Liver (tissue), 9 donors: ENCODE data around the gene LENG9. TPM values are rescaled to one million over a fixed set of nuclear protein-coding genes. Genes with fewer than 3 reads are reported as not detected.

ENCODE experiments used
- DNase-seq: peaks from one replicate; pipeline ENCODE4 v3.0.0-alpha.2; 2017; ENCODE audit warnings: low spot score
- H3K27ac ChIP-seq, 2 donors: one replicate each; pipeline ENCODE4 v1.7.0; 2013; ENCODE audit warnings: inconsistent platforms in 2 of 2, low read length in 2 of 2, control low read depth in 1 of 2, low read depth in 1 of 2, mild to moderate bottlenecking in 1 of 2
- H3K27me3 ChIP-seq, 4 donors: one replicate each; pipeline versions ENCODE4 v1.6.1 to v1.7.0; 2013; ENCODE audit warnings: low read length in 3 of 4, inconsistent platforms in 1 of 4, mild to moderate bottlenecking in 1 of 4, moderate library complexity in 1 of 4; ENCODE audit not compliant: control insufficient read depth in 4 of 4, insufficient read depth in 4 of 4
- H3K36me3 ChIP-seq, 4 donors: one replicate each; pipeline versions ENCODE4 v1.6.1 to v1.7.0; 2013; ENCODE audit warnings: low read length in 3 of 4, mild to moderate bottlenecking in 3 of 4, low read depth in 1 of 4, moderate library complexity in 1 of 4; ENCODE audit not compliant: control insufficient read depth in 4 of 4, insufficient read depth in 3 of 4
- H3K4me1 ChIP-seq, 4 donors: one replicate each; pipeline versions ENCODE4 v1.6.1 to v1.7.0; 2013; ENCODE audit warnings: low read length in 3 of 4, mild to moderate bottlenecking in 3 of 4, moderate library complexity in 1 of 4; ENCODE audit not compliant: control insufficient read depth in 4 of 4, insufficient read depth in 4 of 4
- H3K4me3 ChIP-seq, 3 donors: one replicate each; pipeline versions ENCODE4 v1.6.1 to v1.7.0; 2013; ENCODE audit warnings: low read length in 3 of 3, control low read depth in 1 of 3, low read depth in 1 of 3, mild to moderate bottlenecking in 1 of 3
- H3K9ac ChIP-seq, 2 donors: one replicate each; pipeline ENCODE4 v1.7.0; 2013; ENCODE audit warnings: low read length in 2 of 2, mild to moderate bottlenecking in 2 of 2, moderate library complexity in 2 of 2, control low read depth in 1 of 2, low read depth in 1 of 2
- H3K9me3 ChIP-seq, 4 donors: one replicate each; pipeline versions ENCODE4 v1.6.1 to v1.7.0; 2013; ENCODE audit warnings: low read length in 3 of 4; ENCODE audit not compliant: control insufficient read depth in 4 of 4
- EGR1 ChIP-seq, 2 donors: IDR thresholded peaks; 2 replicates each; pipeline ENCODE4 v1.6.1; 2016 to 2018; ENCODE audit warnings: antibody characterized with exemption in 2 of 2, low read depth in 2 of 2
- FOXA1 ChIP-seq: IDR thresholded peaks from 2 replicates; pipeline ENCODE4 v1.6.1; 2016; ENCODE audit warnings: antibody characterized with exemption
- FOXA2 ChIP-seq: IDR thresholded peaks from 2 replicates; pipeline ENCODE4 v1.6.1; 2016; ENCODE audit warnings: antibody characterized with exemption
- GABPA ChIP-seq, 2 donors: IDR thresholded peaks in 1 of 2; conservative IDR thresholded peaks in 1 of 2; 2 replicates each; pipeline ENCODE4 v1.6.1; 2016; ENCODE audit warnings: antibody characterized with exemption in 2 of 2, mild to moderate bottlenecking in 1 of 2, moderate library complexity in 1 of 2
- HNF4A ChIP-seq, 2 donors: conservative IDR thresholded peaks; 2 replicates each; pipeline ENCODE4 v1.6.1; 2016; ENCODE audit warnings: antibody characterized with exemption in 2 of 2, mild to moderate bottlenecking in 2 of 2
- HNF4G ChIP-seq: IDR thresholded peaks from 2 replicates; pipeline ENCODE4 v1.6.1; 2016; ENCODE audit warnings: antibody characterized with exemption
- JUND ChIP-seq, 2 donors: IDR thresholded peaks; 2 replicates each; pipeline ENCODE4 v1.6.1; 2016; ENCODE audit warnings: antibody characterized with exemption in 2 of 2
- NR2F2 ChIP-seq: IDR thresholded peaks from 2 replicates; pipeline ENCODE4 v1.6.1; 2016; ENCODE audit warnings: antibody characterized with exemption
- RAD21 ChIP-seq, 2 donors: IDR thresholded peaks; 2 replicates each; pipeline ENCODE4 v1.6.1; 2016; ENCODE audit warnings: antibody characterized with exemption in 2 of 2, mild to moderate bottlenecking in 2 of 2
- RXRA ChIP-seq, 2 donors: IDR thresholded peaks; 2 replicates each; pipeline ENCODE4 v1.6.1; 2017 to 2018; ENCODE audit warnings: antibody characterized with exemption in 2 of 2, mild to moderate bottlenecking in 1 of 2
- SP1 ChIP-seq: IDR thresholded peaks from 2 replicates; pipeline ENCODE4 v1.6.1; 2018; ENCODE audit warnings: antibody characterized with exemption, mild to moderate bottlenecking
- TAF1 ChIP-seq: conservative IDR thresholded peaks from 2 replicates; pipeline ENCODE4 v1.6.1; 2016; ENCODE audit warnings: antibody characterized with exemption, mild to moderate bottlenecking
- YY1 ChIP-seq: IDR thresholded peaks from 2 replicates; pipeline ENCODE4 v1.6.1; 2016; ENCODE audit warnings: antibody characterized with exemption, mild to moderate bottlenecking
- WGBS: extraction: QIAGEN DNeasy Blood & Tissue Kit; methylation state at CpG from one replicate; pipeline ENCODE4 v1.1.7; 2013; 5-methylcytosine and 5-hydroxymethylcytosine counted together
- polyA plus RNA-seq, 2 donors: library from polyadenylated mRNA; stranded (reverse) in 1 of 2; unstranded in 1 of 2; fragments of 200-250 nt in 1 of 2; fragments of >200 nt in 1 of 2; fragmentation: Nextera tagmentation in 1 of 2; extraction: Ambion mirVana in 1 of 2; gene quantifications; one replicate each; pipeline versions ENCODE4 v1.2.1 to v1.2.3, GENCODE V29; 2013 to 2015
- total RNA-seq, 2 donors: library from RNA; depleted of rRNA; stranded (reverse); fragments of >200 nt; gene quantifications; one replicate each; pipeline ENCODE4 v1.2.3, GENCODE V29; 2014
- TF ChIP-seq, protein P1 (sequence below): IDR thresholded peaks from 2 replicates; pipeline ENCODE4 v1.6.1; 2016; ENCODE audit warnings: antibody characterized with exemption
- TF ChIP-seq, protein P2 (sequence below): IDR thresholded peaks from 2 replicates; pipeline ENCODE4 v1.6.1; 2016; ENCODE audit warnings: antibody characterized with exemption
- TF ChIP-seq, protein P3 (sequence below): fragments of 150-350 bp; IDR thresholded peaks from 2 replicates; pipeline ENCODE4 v1.5.1; 2017; ENCODE audit warnings: improper control_type of control experiment, low read depth, low read length; ENCODE audit not compliant: missing input control
- TF ChIP-seq, protein P4 (sequence below): IDR thresholded peaks from 2 replicates; pipeline ENCODE4 v1.6.1; 2016; ENCODE audit warnings: antibody characterized with exemption
- TF ChIP-seq, protein P5 (sequence below): IDR thresholded peaks from 2 replicates; pipeline ENCODE4 v1.6.1; 2016; ENCODE audit warnings: antibody characterized with exemption, mild to moderate bottlenecking
- donor health status: healthy.
- donor health status: healthy.
- donor health status: healthy.
- donor health status: healthy.
- donor health status: healthy.

Gene LENG9
- total and polyA plus RNA-seq, 4 donors, result 0.19 to 6.9 (median 2.0) TPM

DNA sequence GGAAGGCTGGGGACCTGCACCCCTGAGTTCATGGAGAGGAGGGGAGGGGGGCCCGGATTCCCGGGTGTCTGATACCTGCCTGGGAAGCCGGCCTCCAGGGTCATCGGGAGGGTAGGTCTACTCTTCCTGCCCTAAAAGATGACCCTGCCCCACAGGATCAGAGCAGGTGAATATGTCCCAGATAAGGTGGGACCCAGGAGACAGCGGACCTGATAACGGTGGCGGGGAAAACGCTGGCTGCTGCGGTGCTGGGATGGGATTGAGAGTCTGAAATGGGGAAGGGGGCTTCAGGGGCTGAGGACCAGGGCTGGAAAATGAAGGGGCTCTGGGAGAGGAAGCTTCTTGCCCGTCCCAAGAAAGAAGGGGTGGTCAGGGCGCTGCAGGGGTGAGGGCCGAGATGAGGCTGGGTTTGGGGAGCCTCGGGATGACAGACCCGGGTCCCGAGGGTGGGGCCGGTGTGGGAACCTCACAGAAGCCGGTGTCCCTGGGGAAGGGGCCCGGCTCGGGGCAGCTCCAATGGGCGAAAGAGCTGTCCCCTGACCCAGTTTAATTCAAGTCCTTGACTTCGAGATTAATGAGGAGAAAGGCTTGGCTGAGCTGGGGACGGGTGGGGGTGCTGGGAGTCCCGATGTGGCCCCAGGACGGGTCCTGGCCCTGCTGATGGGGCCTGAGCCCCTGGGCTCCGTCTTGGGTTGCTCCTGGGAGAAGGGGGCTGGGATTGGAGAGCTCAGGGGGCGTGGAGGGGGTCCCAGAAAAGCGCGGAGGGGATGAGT, 47.5 kb downstream of the LENG9 start:
- H3K36me3 ChIP-seq, result no peaks in the 10 kb centered on the region
- TF ChIP-seq RXRA (IDR thresholded peaks at IDR 0.05) (no peak), SP1 (no peak), YY1 (no peak), TAF1 (no peak), FOXA1 (no peak), FOXA2 (no peak), NR2F2 (no peak), HNF4A (conservative IDR thresholded peaks at IDR 0.05) (no peak), RAD21 (IDR thresholded peaks at IDR 0.05) (no peak), EGR1 (IDR thresholded peaks at IDR 0.05; ENCODE audit: low read depth in 2 of 2) (no peak), GABPA (IDR thresholded peaks at IDR 0.05 in 1 of 2, conservative IDR thresholded peaks at IDR 0.05 in 1 of 2) (no peak)
- TF ChIP-seq, protein P1, sequence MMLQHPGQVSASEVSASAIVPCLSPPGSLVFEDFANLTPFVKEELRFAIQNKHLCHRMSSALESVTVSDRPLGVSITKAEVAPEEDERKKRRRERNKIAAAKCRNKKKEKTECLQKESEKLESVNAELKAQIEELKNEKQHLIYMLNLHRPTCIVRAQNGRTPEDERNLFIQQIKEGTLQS, result no peak
- TF ChIP-seq, protein P2, sequence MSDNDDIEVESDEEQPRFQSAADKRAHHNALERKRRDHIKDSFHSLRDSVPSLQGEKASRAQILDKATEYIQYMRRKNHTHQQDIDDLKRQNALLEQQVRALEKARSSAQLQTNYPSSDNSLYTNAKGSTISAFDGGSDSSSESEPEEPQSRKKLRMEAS, result no peak
- TF ChIP-seq, protein P3, sequence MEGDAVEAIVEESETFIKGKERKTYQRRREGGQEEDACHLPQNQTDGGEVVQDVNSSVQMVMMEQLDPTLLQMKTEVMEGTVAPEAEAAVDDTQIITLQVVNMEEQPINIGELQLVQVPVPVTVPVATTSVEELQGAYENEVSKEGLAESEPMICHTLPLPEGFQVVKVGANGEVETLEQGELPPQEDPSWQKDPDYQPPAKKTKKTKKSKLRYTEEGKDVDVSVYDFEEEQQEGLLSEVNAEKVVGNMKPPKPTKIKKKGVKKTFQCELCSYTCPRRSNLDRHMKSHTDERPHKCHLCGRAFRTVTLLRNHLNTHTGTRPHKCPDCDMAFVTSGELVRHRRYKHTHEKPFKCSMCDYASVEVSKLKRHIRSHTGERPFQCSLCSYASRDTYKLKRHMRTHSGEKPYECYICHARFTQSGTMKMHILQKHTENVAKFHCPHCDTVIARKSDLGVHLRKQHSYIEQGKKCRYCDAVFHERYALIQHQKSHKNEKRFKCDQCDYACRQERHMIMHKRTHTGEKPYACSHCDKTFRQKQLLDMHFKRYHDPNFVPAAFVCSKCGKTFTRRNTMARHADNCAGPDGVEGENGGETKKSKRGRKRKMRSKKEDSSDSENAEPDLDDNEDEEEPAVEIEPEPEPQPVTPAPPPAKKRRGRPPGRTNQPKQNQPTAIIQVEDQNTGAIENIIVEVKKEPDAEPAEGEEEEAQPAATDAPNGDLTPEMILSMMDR, result no peak
- TF ChIP-seq, protein P4, sequence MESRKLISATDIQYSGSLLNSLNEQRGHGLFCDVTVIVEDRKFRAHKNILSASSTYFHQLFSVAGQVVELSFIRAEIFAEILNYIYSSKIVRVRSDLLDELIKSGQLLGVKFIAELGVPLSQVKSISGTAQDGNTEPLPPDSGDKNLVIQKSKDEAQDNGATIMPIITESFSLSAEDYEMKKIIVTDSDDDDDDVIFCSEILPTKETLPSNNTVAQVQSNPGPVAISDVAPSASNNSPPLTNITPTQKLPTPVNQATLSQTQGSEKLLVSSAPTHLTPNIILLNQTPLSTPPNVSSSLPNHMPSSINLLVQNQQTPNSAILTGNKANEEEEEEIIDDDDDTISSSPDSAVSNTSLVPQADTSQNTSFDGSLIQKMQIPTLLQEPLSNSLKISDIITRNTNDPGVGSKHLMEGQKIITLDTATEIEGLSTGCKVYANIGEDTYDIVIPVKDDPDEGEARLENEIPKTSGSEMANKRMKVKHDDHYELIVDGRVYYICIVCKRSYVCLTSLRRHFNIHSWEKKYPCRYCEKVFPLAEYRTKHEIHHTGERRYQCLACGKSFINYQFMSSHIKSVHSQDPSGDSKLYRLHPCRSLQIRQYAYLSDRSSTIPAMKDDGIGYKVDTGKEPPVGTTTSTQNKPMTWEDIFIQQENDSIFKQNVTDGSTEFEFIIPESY, result no peak
- 7% methylated on average over 28 of the region's 28 CpGs for WGBS
- no peak overlapping the region for H3K4me3 ChIP-seq
- H3K27ac ChIP-seq, result no peak overlapping the region
- no peaks in the 10 kb centered on the region for H3K4me1 ChIP-seq
- H3K27me3 ChIP-seq, result peaks cover 0 to 11% (median 8%) of the 10 kb centered on the region in 4 donors
- DNase-seq, result no peak
- no peak overlapping the region for H3K9ac ChIP-seq
- H3K9me3 ChIP-seq, result no peaks in the 10 kb centered on the region

DNA sequence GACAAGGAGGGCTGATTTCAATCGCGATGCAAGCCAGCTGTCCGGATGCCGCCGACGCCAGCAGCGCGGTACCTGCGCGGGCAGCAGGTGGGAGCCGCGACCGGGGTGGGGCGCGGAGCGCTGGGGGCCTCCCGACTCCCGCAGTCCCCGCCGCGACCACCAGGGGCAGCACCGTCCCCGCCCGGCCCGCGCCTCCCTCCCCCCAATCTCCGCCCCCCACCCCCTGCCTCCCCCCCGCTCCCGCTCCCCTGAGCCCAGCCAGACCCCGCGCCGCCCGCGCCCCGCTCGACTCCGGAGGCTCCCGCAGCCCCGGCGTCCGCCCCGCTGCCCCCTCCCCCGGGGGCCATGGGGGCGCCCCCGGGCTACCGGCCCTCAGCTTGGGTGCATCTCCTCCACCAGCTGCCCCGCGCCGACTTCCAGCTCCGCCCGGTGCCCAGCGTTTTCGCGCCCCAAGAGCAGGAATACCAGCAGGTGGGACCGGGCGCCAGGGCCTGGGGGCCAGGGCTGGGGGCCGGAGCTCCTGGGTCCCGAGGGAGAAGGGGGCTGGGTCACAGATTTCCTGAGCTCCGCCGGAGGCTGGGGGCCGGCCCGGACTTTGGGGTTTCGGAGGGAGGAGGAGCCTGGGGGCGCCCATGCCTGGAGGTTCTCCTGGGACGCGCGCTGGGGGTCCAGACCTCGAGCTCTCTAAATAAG, 48.2 kb downstream of the LENG9 start, which contains the start of gene TTYH1:
TSS of gene TTYH1 (plus strand) at position 257 of the 693 bp plus-strand sequence. CDS start at position 346, 89 bp downstream.
- H3K4me3 ChIP-seq, result no peak within 1 kb of the TSS
- no peaks in the 10 kb centered on the region for H3K9me3 ChIP-seq
- 5% methylated on average over 67 of the region's 68 CpGs for WGBS
- DNase-seq, result no peak
- TF ChIP-seq, protein P5, sequence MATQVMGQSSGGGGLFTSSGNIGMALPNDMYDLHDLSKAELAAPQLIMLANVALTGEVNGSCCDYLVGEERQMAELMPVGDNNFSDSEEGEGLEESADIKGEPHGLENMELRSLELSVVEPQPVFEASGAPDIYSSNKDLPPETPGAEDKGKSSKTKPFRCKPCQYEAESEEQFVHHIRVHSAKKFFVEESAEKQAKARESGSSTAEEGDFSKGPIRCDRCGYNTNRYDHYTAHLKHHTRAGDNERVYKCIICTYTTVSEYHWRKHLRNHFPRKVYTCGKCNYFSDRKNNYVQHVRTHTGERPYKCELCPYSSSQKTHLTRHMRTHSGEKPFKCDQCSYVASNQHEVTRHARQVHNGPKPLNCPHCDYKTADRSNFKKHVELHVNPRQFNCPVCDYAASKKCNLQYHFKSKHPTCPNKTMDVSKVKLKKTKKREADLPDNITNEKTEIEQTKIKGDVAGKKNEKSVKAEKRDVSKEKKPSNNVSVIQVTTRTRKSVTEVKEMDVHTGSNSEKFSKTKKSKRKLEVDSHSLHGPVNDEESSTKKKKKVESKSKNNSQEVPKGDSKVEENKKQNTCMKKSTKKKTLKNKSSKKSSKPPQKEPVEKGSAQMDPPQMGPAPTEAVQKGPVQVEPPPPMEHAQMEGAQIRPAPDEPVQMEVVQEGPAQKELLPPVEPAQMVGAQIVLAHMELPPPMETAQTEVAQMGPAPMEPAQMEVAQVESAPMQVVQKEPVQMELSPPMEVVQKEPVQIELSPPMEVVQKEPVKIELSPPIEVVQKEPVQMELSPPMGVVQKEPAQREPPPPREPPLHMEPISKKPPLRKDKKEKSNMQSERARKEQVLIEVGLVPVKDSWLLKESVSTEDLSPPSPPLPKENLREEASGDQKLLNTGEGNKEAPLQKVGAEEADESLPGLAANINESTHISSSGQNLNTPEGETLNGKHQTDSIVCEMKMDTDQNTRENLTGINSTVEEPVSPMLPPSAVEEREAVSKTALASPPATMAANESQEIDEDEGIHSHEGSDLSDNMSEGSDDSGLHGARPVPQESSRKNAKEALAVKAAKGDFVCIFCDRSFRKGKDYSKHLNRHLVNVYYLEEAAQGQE, result no peak
- TF ChIP-seq EGR1 (IDR thresholded peaks at IDR 0.05; ENCODE audit: low read depth in 2 of 2) (no peak), YY1 (no peak), HNF4G (no peak), GABPA (IDR thresholded peaks at IDR 0.05 in 1 of 2, conservative IDR thresholded peaks at IDR 0.05 in 1 of 2) (no peak), RAD21 (IDR thresholded peaks at IDR 0.05) (no peak), SP1 (no peak), JUND (IDR thresholded peaks at IDR 0.05) (no peak), TAF1 (no peak), NR2F2 (no peak), HNF4A (conservative IDR thresholded peaks at IDR 0.05) (no peak), RXRA (IDR thresholded peaks at IDR 0.05) (no peak), FOXA2 (no peak)
- TF ChIP-seq, protein P2, result no peak
- TF ChIP-seq, protein P3, result no peak
- TF ChIP-seq, protein P1, result no peak
- no peak within 1 kb of the TSS for H3K9ac ChIP-seq
- no peaks in the 10 kb centered on the region for H3K36me3 ChIP-seq
- no peak within 1 kb of the TSS for H3K27ac ChIP-seq
- no peaks in the 10 kb centered on the region for H3K4me1 ChIP-seq
- peaks cover 0 to 11% (median 8%) of the 10 kb centered on the region in 4 donors for H3K27me3 ChIP-seq
